Right lobe of liver (tissue), 6 donors: ENCODE results near the gene AGBL3. TPM values are rescaled to one million over a fixed set of nuclear protein-coding genes. Genes with fewer than 3 reads are reported as not detected.
A peak's percentile ranks its signal among the peaks of the same experiment; 100 is the strongest.

Source experiments
- ATAC-seq, 4 donors: fragments of 200-7000 bp; cut with Tn5 transposase; one replicate each; pipeline ENCODE4 v1.9.1; 2020; ENCODE audit warnings: mild to moderate bottlenecking in 4 of 4, moderate library complexity in 4 of 4
- DNase-seq, 3 donors: peaks; one replicate each; pipeline ENCODE4 v3.0.0-alpha.2; 2020
- H3K27ac ChIP-seq, 3 donors: fragments of 200-600 bp; one replicate each; pipeline ENCODE4 v1.8.0; 2022
- H3K27me3 ChIP-seq, 2 donors: fragments of 200-600 bp; one replicate each; pipeline ENCODE4 v1.8.0; 2022
- H3K36me3 ChIP-seq, 4 donors: fragments of 200-600 bp; sonication (generic) in 1 of 4; one replicate each; pipeline versions ENCODE4 v1.5.1 to v1.8.0; 2017 to 2022; ENCODE audit warnings: control low read depth in 1 of 4
- H3K4me1 ChIP-seq, 4 donors: fragments of 200-600 bp; sonication (generic) in 1 of 4; one replicate each; pipeline versions ENCODE4 v1.5.1 to v1.8.0; 2017 to 2022; ENCODE audit warnings: control low read depth in 1 of 4
- H3K4me3 ChIP-seq, 3 donors: fragments of 200-600 bp; one replicate each; pipeline ENCODE4 v1.8.0; 2022
- H3K9me3 ChIP-seq, 4 donors: fragments of 200-600 bp; sonication (generic) in 1 of 4; one replicate each; pipeline versions ENCODE4 v1.5.1 to v1.8.0; 2017 to 2022; ENCODE audit warnings: control low read depth in 1 of 4
- CTCF ChIP-seq, 4 donors: fragments of 200-600 bp in 3 of 4; fragments of 450-650 bp in 1 of 4; IDR thresholded peaks; one replicate each; pipeline versions ENCODE4 v1.5.1 to v1.8.0; 2016 to 2022; ENCODE audit warnings: antibody characterized with exemption in 4 of 4, mild to moderate bottlenecking in 2 of 4
- POLR2A ChIP-seq: fragments of 450-650 bp; IDR thresholded peaks from one replicate; pipeline ENCODE4 v1.6.1; 2017; ENCODE audit warnings: antibody characterized with exemption, mild to moderate bottlenecking
- WGBS: methylation state at CpG from one replicate; pipeline ENCODE4 v1.1.6; 2018; ENCODE audit warnings: low coverage, low lambda C conversion rate; ENCODE audit not compliant: insufficient coverage; ENCODE audit errors: missing lambda C conversion rate; 5-methylcytosine and 5-hydroxymethylcytosine counted together
- intact Hi-C, 2 donors: fragments of 100-400 bp; cut with DNase I; formaldehyde crosslinking; loops; one replicate each; pipeline versions ENCODE4 v1.11.2 to v1.14.1; 2022
- total RNA-seq, 6 experiments: library from RNA; depleted of rRNA in 2 of 6; stranded (reverse); fragments of >200 nt in 2 of 6; fragmentation: NEBNext Ultra II Directional in 3 of 6; extraction: Animal tissue kit (Norgen Biotek cat#: 25700) in 3 of 6; gene quantifications; one replicate each; pipeline versions ENCODE4 v1.1.0 to v1.2.4, GENCODE V29; 2016 to 2023
- donor health status: DM: no; HTN: yes; CAD: no.
- donor health status: DM: no; HTN: no; CAD: no.
- donor health status: DM: no; HTN: no; CAD: no.
- donor health status: DM: no; HTN: yes; CAD: no.
- donor health status: DM: no; HTN: yes; CAD: no.

The AGBL3 gene
- total RNA-seq, 6 experiments from 2014 or later: 1.2 to 3.5 (median 2.2) TPM

- H3K27me3 ChIP-seq: no peaks in the 10 kb centered on the region
- H3K4me3 ChIP-seq: no peak overlapping the region
- DNase-seq (peak in 2 of 3 donors; percentile 70 to 74), ATAC-seq (peak in 1 of 4 donors; percentile 1)
- TF ChIP-seq CTCF (IDR thresholded peaks at IDR 0.05): no peak
- TF ChIP-seq POLR2A: no peak
- no peaks in the 10 kb centered on the region for H3K9me3 ChIP-seq
- peak overlapping the region in 2 of 3 donors; percentile 97 to 99 for H3K27ac ChIP-seq
- WGBS: 80% methylated on average over 1 of the region's 9 CpGs
- H3K4me1 ChIP-seq: peaks cover 0 to 32% (median 9%) of the 10 kb centered on the region in 4 donors
- peaks cover 0 to 39% (median 1%) of the 10 kb centered on the region in 4 donors for H3K36me3 ChIP-seq
- intact Hi-C loops: no loop called here
These were observed 181.7 kb downstream of the AGBL3 start for GRCh38 chr7:135168001-135168400.

- Histone ChIP-seq H3K36me3 (peaks cover 0 to 39% (median 1%) of the 10 kb centered on the region in 4 donors), H3K4me1 (peaks cover 0 to 32% (median 9%) of the 10 kb centered on the region in 4 donors), H3K27ac (peak overlapping the region; percentile 97 to 99 (median 98)), H3K27me3 (no peaks in the 10 kb centered on the region), H3K4me3 (no peak overlapping the region), H3K9me3 (no peaks in the 10 kb centered on the region)
- DNase-seq: no peak
- TF ChIP-seq CTCF (IDR thresholded peaks at IDR 0.05): no peak
- TF ChIP-seq POLR2A: no peak
- intact Hi-C loops: no loop called here
- no peak for ATAC-seq
- 89% methylated on average over 6 of the region's 13 CpGs for WGBS
These were observed 182.3 kb downstream of the AGBL3 start for GRCh38 chr7:135168489-135169140.

GRCh38 chr7:135169141-135169963, 183.0 kb downstream of the AGBL3 start:
- intact Hi-C loops: no loop called here
- H3K27ac ChIP-seq: peak overlapping the region; percentile 97 to 99 (median 98)
- no peaks in the 10 kb centered on the region for H3K9me3 ChIP-seq
- no peaks in the 10 kb centered on the region for H3K27me3 ChIP-seq
- ATAC-seq (peak; percentile 6 to 26 (median 10)), DNase-seq (peak; percentile 75 to 81 (median 78))
- peak overlapping the region; percentile 86 to 98 (median 88) for H3K4me3 ChIP-seq
- whole genome bisulfite sequencing: 22% methylated on average over 9 of the region's 11 CpGs
- H3K4me1 ChIP-seq: peaks cover 0 to 32% (median 9%) of the 10 kb centered on the region in 4 donors
- TF ChIP-seq POLR2A (no peak), CTCF (IDR thresholded peaks at IDR 0.05) (peak; percentile 41 to 50 (median 48))
- H3K36me3 ChIP-seq: peaks cover 0 to 39% (median 0%) of the 10 kb centered on the region in 4 donors

GRCh38 chr7:135169964-135170273, 183.6 kb downstream of the AGBL3 start:
- Histone ChIP-seq H3K4me1 (peaks cover 0 to 32% (median 9%) of the 10 kb centered on the region in 4 donors), H3K4me3 (peak overlapping the region; percentile 86 to 98 (median 88)), H3K27me3 (no peaks in the 10 kb centered on the region), H3K9me3 (no peaks in the 10 kb centered on the region), H3K27ac (peak overlapping the region; percentile 97 to 99 (median 98)), H3K36me3 (peaks cover 0 to 33% (median 0%) of the 10 kb centered on the region in 4 donors)
- ATAC-seq: peak in 1 of 4 donors; percentile 2
- intact Hi-C loops: no loop called here
- under 1% methylated on average over 11 of the region's 17 CpGs for WGBS
- no peak for DNase-seq
- TF ChIP-seq CTCF (IDR thresholded peaks at IDR 0.05) (no peak), POLR2A (no peak)
